Measurements from ENCODE around the gene RBM19.
A peak's percentile ranks its signal among the peaks of the same experiment; 100 is the strongest.

Gene RBM19

GRCh38 chr12:113899042-113899560, 67.0 kb downstream of the RBM19 start:
- DNase-seq = no peak

- DNase-seq = no peak
Observed at GRCh38 chr12:113898466-113898865, 67.7 kb downstream of the RBM19 start.

- DNase-seq = no peak
Observed at GRCh38 chr12:113897406-113897805, 68.7 kb downstream of the RBM19 start.

DNA sequence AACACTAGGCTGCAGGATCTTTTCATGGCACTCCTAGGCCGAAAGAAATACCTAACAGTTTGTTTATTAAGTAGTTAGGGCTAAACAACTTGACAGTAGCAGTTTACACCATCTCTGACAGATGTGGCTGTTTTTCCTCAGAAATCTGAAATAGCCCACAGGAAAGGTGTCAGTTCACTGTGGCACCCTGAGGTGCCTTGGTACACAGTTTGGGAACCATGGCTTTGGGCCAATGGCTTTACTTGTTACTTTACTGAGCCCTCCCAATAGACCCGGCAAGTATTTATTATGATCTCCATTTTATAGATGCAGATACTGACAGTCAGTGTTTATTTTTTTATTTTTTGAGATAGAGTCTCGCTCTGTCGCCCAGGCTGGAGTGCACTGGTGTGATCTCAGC, 69.3 kb downstream of the RBM19 start:
- no peak for DNase-seq

DNA sequence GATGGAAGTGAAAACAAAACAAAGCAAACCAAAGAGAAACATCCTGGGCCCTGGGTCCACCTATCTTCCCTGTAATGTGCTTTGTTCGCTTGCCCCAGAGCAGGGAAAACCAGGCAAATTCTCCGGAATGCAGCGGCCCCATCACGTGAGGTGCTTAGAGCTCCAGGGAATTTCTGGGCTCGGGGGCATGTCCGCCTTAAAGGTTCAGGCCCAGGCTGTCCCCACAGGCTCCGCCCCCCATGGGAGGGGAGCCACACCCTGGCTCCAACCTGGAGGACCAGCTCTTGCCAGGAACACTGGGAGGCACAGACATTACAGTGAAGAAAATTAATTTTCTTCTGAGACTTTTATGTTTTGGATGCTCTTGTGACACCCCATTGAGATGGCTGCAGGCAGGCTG, 69.9 kb downstream of the RBM19 start:
- no peak for DNase-seq

DNA sequence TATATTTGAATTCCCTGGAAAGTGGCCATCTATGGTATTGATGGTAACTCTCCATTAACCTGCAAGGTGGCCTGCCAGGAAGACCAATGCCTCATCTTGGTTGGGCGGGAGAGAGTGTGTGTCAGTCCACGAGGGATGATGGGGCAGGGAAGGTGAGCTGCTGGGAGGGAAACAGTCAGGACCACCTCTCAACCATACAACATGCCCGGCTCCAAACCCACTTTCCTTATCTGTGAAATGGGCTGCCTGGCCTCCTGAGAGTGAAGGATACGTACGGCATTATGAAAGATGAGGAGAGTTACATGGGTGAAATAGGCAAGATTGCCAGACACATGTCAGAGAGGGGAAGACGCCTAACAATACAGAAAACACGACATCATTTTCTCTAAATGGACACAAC, 70.9 kb downstream of the RBM19 start:
- no peak for DNase-seq

- DNase-seq = no peak
Observed at GRCh38 chr12:113894697-113895096, 71.4 kb downstream of the RBM19 start.

DNA sequence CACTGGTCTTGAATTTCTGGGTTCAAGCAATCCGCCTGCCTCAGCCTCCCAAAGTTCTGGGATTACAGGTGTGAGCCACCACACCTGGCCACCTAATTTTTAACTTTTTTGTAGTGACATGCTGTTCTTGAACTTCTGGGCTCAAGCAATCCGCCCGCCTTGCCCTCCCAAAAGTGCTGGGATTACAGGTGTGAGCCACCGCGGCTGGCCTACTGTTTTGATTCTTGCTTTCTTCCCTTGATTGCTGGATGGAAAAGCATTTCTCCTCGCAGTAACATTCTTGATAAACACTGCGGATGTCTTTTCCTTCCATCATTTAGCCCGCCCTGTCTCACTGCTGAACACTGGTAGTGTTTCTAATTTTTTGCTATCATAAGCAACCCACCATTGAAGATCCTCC, 72.9 kb downstream of the RBM19 start:
- no peak for DNase-seq

GRCh38 chr12:113892556-113892955, 73.6 kb downstream of the RBM19 start:
- no peak for DNase-seq

GRCh38 chr12:113891739-113892520, 74.2 kb downstream of the RBM19 start:
- no peak for DNase-seq

GRCh38 chr12:113891167-113891692, 74.9 kb downstream of the RBM19 start:
- DNase-seq = no peak

- DNase-seq = no peak
Observed at GRCh38 chr12:113889891-113890581, 76.1 kb downstream of the RBM19 start.

DNA sequence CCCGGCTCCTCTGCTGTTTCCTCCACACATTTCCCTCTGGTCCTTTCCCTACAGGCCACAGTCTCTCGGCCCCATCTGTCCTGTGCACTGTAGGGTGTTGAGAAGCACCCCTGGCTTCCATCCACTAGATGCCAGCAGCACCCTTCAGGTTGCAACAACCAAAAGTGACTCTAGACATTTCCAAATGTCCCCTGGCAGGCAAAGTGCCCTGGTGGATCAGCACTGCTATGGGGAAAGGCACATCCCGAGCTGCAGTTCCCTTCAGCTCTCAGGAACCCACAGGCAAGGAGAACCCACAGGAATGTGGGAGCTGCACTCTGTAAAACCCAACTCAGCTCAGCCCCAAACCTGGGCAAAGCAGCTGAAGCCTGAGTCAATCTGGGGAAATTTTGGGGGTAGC, 77.0 kb downstream of the RBM19 start:
- DNase-seq = peak; percentile 65

DNA sequence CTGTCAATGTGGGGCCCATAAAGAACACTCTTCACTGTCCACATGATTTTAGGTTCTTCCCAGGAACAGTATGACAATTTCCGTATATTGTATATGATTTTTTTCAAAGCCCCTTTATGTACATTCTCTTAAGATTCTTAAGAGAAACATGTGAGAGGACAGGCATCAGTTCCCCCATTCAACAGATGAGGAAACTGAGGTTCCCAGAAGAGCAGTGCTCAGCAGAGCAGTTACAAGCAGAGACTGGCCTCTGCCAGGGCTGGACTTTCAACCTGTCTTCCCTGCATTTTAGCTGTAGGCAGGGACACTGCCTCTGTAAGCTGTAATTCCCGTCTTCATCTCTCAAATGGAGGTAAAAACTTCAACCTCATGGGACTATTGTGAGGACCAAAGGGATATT, 77.7 kb downstream of the RBM19 start:
- DNase-seq = no peak

- DNase-seq = no peak
Observed at GRCh38 chr12:113887906-113888305, 78.2 kb downstream of the RBM19 start.

GRCh38 chr12:113886721-113887120, 79.4 kb downstream of the RBM19 start:
- no peak for DNase-seq

- DNase-seq = no peak
Observed at GRCh38 chr12:113884392-113884791, 81.7 kb downstream of the RBM19 start.

DNA sequence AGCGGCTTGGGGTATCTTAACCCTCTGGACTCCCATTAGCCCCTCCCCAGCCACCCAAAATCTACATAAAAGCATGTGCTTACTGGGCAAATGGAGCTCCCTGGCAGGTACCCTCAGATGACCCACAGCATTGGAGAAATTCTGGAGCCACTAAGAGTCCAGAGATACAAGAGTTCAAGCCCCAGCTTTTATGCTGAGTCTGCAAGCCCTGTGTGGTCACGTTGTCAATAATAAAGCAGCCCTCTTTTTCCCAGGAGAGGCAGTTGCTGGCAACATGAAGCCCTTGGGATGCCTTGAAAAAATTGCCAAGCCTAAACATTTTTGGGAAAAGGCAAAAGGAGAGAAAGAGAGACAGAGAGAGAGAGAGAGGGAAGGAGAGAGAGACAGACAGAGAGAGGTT, 83.4 kb downstream of the RBM19 start:
- DNase-seq = no peak

DNA sequence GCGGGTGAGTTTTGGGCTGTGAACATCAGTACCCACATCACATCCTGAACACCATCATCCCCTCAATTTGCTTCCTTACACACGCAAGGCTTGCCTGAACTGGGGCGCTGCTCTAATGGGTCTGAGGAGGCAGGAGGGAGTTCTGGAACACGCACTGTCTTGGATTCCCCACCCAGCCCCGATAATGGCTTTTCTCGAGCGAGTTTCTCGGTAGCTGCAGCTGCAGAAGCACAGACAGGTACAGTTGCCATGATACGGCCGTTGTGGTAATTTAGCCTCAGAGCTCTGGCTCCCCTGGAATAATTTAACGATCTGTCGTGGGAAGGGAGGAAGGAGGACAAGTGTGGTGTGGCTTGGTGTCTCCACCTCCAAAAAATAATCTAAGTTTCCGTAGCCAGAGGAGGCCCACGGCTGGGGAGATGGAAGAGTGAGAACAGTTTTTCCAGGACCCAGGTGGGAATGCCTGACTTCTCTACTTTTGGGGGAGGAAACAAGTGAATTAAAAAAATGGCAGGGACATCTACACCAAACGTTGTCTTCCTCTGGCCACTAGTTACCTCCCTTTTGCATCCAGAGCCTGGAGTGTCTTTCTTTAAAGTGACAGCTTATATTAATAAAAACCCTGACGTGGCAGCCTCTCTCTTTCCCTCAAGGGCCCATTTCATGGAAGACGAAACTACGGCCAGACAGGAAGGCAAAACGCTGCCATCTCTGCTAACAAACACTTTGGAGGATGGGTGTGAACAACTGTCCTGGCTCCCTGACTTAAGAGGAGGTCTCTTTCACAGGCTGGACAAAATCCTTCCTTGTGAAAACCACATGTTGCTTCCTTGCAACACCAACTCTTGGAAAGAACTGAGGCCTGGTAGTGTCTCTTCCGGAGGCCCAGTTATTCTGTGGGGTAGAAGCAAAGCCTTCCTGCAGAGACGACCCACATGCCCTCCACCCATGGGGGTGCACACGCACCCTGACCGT, 84.8 kb downstream of the RBM19 start:
- DNase-seq = no peak

- no peak for DNase-seq
Observed at GRCh38 chr12:113880326-113880725, 85.8 kb downstream of the RBM19 start.

DNA sequence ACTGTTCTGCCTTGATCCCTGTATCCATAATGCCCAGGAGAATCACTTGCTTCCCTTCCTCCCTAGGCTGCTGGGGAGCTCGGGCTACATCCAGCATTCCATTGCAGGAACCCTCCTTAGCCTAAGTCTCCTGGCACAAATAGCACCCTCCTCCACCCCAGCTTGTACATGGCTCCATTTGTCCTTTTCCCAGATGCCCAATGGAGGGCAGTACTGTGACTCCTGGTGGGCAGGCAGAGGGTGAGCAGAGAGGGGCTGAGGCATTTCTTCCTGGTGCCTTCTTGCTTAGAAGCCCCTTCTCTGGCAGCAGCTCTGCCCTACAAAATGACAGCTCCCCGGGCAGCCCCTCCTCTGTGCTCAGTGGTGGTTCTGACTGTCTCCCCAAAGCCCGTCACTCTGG, 86.5 kb downstream of the RBM19 start:
- no peak for DNase-seq

GRCh38 chr12:113877607-113878006, 88.5 kb downstream of the RBM19 start:
- DNase-seq = no peak

GRCh38 chr12:113876160-113876559, 90.0 kb downstream of the RBM19 start:
- DNase-seq = no peak

Measured in fibroblast of upper back skin (primary cell).